Stimulated activated naive CD8-positive, alpha-beta T cell treated with anti-CD3 and anti-CD28 coated beads, Interleukin-15, amount 100 ng/mL, for 72 hours (primary cell): ENCODE results near the gene ZIC5.
"Not testable (repeated sequence)": the region's sequence is repeated elsewhere in the genome, so short reads cannot be mapped to it uniquely, and the experiment has no call there.

ENCODE experiments used
- ATAC-seq: fragments of 150-1000 bp; cut with Tn5 transposase; 2 replicates; pipeline ENCODE4 v1.10.0; 2021; ENCODE audit warnings: mild to moderate bottlenecking, moderate library complexity
- DNase-seq, 2 donors: peaks; one replicate each; pipeline ENCODE4 v3.0.0; 2021 to 2022
- H3K27ac Mint-ChIP-seq, 2 donors: one replicate each; pipeline ENCODE4 v1.8.0; 2022; ENCODE audit warnings: mild to moderate bottlenecking in 2 of 2, mixed read lengths in 2 of 2, moderate library complexity in 2 of 2
- H3K27me3 Mint-ChIP-seq: one replicate; pipeline ENCODE4 v1.8.0; 2022; ENCODE audit warnings: mixed read lengths
- H3K4me1 Mint-ChIP-seq: one replicate; pipeline ENCODE4 v1.8.0; 2022; ENCODE audit warnings: mild to moderate bottlenecking, mixed read lengths
- H3K4me3 Mint-ChIP-seq, 2 donors: one replicate each; pipeline ENCODE4 v1.8.0; 2022; ENCODE audit warnings: mild to moderate bottlenecking in 2 of 2, mixed read lengths in 2 of 2, moderate library complexity in 1 of 2
- H3K9me3 Mint-ChIP-seq, 2 donors: one replicate each; pipeline ENCODE4 v1.8.0; 2022; ENCODE audit warnings: mixed read lengths in 2 of 2

The ZIC5 gene

GRCh38 chr13:99959540-99960230, 11.9 kb downstream of the ZIC5 start:
- DNase-seq (no peak), ATAC-seq (no peak)
- H3K27me3 Mint-ChIP-seq = peaks cover 88% of the 10 kb centered on the region
- no peak overlapping the region for H3K27ac Mint-ChIP-seq
- H3K9me3 Mint-ChIP-seq = no peaks in the 10 kb centered on the region
- H3K4me3 Mint-ChIP-seq = peak overlapping the region; percentile 50 to 71
- H3K4me1 Mint-ChIP-seq = peaks cover 46% of the 10 kb centered on the region

DNA sequence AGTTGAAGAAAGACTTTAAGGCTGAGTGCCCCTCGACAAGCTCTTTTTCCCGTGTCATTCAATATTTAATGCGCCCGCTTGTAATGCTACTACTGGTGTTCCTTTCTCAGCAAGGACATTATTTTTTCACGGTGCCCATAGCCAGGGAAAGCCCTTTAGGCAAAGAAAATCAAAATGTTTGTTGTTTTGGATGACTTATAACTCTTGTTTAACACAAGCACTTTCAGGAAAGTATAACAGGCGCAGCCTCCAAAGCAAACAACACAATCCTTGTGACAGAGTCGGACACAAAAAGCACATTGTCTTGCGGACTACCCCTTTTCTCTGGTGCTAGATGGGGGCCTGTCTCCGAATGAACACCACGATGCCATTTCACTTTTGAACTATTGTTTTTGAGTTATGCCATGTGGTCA, 12.4 kb downstream of the ZIC5 start:
- Mint-ChIP-seq H3K4me1 (peaks cover 46% of the 10 kb centered on the region), H3K27me3 (peaks cover 91% of the 10 kb centered on the region), H3K9me3 (no peaks in the 10 kb centered on the region), H3K27ac (no peak overlapping the region), H3K4me3 (peak overlapping the region; percentile 13 to 25)
- DNase-seq = no peak
- ATAC-seq = no peak

DNA sequence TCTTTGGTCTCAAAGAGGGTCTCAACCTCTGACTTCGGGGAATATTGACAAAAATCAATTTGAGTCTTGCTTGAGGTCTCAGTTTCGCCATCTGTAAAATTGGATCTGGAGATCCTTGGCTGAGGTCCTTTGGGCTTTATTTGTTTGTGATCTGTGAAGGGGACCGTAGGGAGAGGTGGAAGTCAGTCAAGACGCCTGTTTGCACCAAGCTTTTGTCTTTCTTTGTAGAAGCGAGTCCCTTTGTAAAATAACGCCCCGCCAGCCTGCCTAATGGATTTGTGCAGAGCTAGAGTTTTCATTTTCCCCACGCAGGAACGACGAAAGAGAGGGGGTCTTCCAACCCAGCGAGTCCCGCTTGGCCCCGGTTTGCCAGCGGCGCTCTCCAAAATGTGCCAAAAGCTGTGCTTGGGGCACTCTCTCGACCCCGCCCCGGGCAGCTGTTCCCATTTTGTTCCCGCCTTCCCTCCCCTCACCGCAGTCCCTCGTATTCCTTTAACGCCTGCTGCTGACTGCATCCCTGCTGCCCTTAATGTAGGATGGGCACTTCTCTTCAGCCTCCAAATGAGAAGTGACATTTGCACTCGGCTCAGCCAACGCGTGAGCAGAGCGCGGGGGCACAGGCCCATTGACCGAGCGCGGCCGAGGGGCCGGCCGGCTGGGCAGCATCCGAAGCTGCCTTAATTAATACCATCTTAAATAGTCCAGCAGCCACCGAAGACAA, 13.0 kb downstream of the ZIC5 start:
- DNase-seq = no peak
- no peak overlapping the region for H3K4me3 Mint-ChIP-seq

DNA sequence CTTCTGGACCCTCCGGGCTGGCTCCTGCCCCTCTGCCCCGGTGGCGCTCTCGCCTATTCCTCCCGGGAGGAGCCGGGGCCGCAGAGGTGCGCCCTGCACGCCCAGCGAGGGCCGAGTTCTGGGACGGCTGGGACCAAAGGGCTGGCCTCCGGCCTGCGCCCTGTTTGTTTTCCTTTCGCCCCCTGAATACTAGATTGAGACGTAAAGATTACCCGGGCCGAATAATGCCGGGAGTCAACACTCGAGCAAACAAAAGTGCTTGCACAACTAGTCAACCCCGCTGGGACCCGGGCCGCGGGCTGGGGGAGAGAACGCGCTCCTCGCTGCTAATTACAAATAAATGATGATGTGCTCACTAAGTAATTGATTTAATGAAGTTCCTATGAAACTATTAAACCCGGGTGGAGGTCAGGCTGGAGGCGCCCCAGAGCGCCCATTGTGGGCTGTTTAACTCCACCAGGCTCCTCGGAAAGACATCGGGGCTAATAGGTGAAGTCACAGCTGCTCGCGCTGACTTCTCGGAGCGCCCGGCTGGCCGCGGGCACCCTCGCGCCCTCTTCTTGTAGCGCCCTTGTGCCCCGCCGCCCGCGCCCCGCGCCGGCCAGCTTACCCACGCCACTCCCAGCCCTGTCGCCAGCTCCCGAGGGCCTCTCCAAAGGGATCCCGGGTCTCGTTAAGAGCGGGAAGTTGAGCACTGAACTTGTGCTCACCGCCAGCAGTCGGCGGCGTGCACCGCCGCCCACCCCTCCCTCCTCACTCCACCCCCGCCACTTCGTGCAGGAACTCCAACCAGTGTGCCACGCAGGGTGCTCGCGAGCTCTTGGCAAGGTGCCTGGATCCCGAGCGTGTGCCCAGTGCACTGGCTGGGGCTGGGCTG, 14.9 kb downstream of the ZIC5 start:
- Mint-ChIP-seq H3K27me3 (peaks cover 98% of the 10 kb centered on the region), H3K4me1 (peaks cover 46% of the 10 kb centered on the region), H3K9me3 (no peaks in the 10 kb centered on the region), H3K4me3 (peak overlapping the region; percentile 66 to 77), H3K27ac (no peak overlapping the region)
- ATAC-seq = no peak
- peak in 1 of 2 donors; percentile 16 for DNase-seq

More for the DNA sequence above, 13.0 kb downstream of the ZIC5 start:
- Mint-ChIP-seq H3K4me1 (peaks cover 46% of the 10 kb centered on the region), H3K27ac (no peak overlapping the region), H3K9me3 (no peaks in the 10 kb centered on the region), H3K27me3 (peaks cover 92% of the 10 kb centered on the region)
- no peak for ATAC-seq

GRCh38 chr13:99955747-99956472, 15.7 kb downstream of the ZIC5 start:
- H3K27ac Mint-ChIP-seq = peak overlapping the region in 1 of 2 donors; percentile 54
- peak overlapping the region; percentile 66 to 77 for H3K4me3 Mint-ChIP-seq
- ATAC-seq (no peak), DNase-seq (no peak)
- H3K4me1 Mint-ChIP-seq = peaks cover 45% of the 10 kb centered on the region
- H3K9me3 Mint-ChIP-seq = no peaks in the 10 kb centered on the region
- H3K27me3 Mint-ChIP-seq = peaks cover 98% of the 10 kb centered on the region

- H3K27ac Mint-ChIP-seq = no peak overlapping the region
- peaks cover 40% of the 10 kb centered on the region for H3K4me1 Mint-ChIP-seq
- DNase-seq (no peak), ATAC-seq (peak; percentile 33)
- H3K27me3 Mint-ChIP-seq = peaks cover 98% of the 10 kb centered on the region
- H3K4me3 Mint-ChIP-seq = no peak overlapping the region
- no peaks in the 10 kb centered on the region for H3K9me3 Mint-ChIP-seq
Measured at GRCh38 chr13:99955107-99955746, 16.3 kb downstream of the ZIC5 start.

GRCh38 chr13:99953138-99953755, 18.3 kb downstream of the ZIC5 start:
- peaks cover 96% of the 10 kb centered on the region for H3K27me3 Mint-ChIP-seq
- no peaks in the 10 kb centered on the region for H3K9me3 Mint-ChIP-seq
- no peak overlapping the region for H3K27ac Mint-ChIP-seq
- peaks cover 23% of the 10 kb centered on the region for H3K4me1 Mint-ChIP-seq
- no peak overlapping the region for H3K4me3 Mint-ChIP-seq
- ATAC-seq (no peak), DNase-seq (no peak)

- peaks cover 11% of the 10 kb centered on the region for H3K4me1 Mint-ChIP-seq
- not testable (repeated sequence) for H3K4me3 Mint-ChIP-seq, H3K9me3 Mint-ChIP-seq, H3K27ac Mint-ChIP-seq, DNase-seq, ATAC-seq
- H3K27me3 Mint-ChIP-seq = peaks cover 96% of the 10 kb centered on the region
Measured at GRCh38 chr13:99951666-99952065, 19.9 kb downstream of the ZIC5 start.

GRCh38 chr13:99949679-99950413, 21.7 kb downstream of the ZIC5 start:
- Mint-ChIP-seq H3K27ac (no peak overlapping the region), H3K4me1 (no peaks in the 10 kb centered on the region), H3K27me3 (peaks cover 91% of the 10 kb centered on the region), H3K4me3 (no peak overlapping the region), H3K9me3 (no peaks in the 10 kb centered on the region)
- ATAC-seq (no peak), DNase-seq (no peak)

GRCh38 chr13:99948907-99949678, 22.5 kb downstream of the ZIC5 start:
- Mint-ChIP-seq H3K27me3 (peaks cover 89% of the 10 kb centered on the region), H3K9me3 (no peaks in the 10 kb centered on the region), H3K4me3 (no peak overlapping the region), H3K27ac (no peak overlapping the region), H3K4me1 (no peaks in the 10 kb centered on the region)
- ATAC-seq (no peak), DNase-seq (no peak)

GRCh38 chr13:99948411-99948810, 23.2 kb downstream of the ZIC5 start:
- DNase-seq = no peak
- Mint-ChIP-seq H3K27ac (no peak overlapping the region), H3K4me1 (no peaks in the 10 kb centered on the region), H3K4me3 (no peak overlapping the region), H3K9me3 (no peaks in the 10 kb centered on the region), H3K27me3 (peaks cover 82% of the 10 kb centered on the region)
- no peak for ATAC-seq

GRCh38 chr13:99947666-99948065, 23.9 kb downstream of the ZIC5 start:
- H3K4me3 Mint-ChIP-seq = no peak overlapping the region
- ATAC-seq (no peak), DNase-seq (no peak)
- H3K9me3 Mint-ChIP-seq = no peaks in the 10 kb centered on the region
- H3K27ac Mint-ChIP-seq = no peak overlapping the region
- H3K27me3 Mint-ChIP-seq = peaks cover 74% of the 10 kb centered on the region
- H3K4me1 Mint-ChIP-seq = no peaks in the 10 kb centered on the region

DNA sequence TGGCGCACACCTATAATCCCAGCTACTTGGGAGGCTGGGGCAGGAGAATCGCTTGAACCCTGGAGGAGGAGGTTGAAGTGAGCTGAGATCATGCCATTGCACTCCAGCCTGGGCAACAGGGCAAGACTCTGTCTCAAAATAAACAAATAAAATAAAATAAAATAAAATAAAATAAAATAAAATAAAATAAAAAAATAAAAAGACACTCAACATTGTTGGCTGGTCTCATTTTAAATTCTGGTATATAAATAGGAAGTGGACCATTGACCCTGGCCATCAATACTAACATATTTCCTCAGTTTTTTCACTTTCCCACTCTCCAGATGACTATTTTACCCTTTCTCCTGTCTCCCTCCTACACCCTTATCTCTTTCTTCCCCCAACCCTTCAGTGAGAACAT, 26.1 kb downstream of the ZIC5 start:
- DNase-seq = not testable (repeated sequence)

More for the DNA sequence above, 26.1 kb downstream of the ZIC5 start:
- not testable (repeated sequence) for H3K9me3 Mint-ChIP-seq, H3K4me3 Mint-ChIP-seq, H3K4me1 Mint-ChIP-seq, ATAC-seq, H3K27ac Mint-ChIP-seq
- H3K27me3 Mint-ChIP-seq = peaks cover 70% of the 10 kb centered on the region
